NCI-H226 (cell line): ENCODE measurements around the gene IL20.

ENCODE experiments used
- DNase-seq: peaks from one replicate; pipeline ENCODE4 v3.0.0-alpha.2; 2015

Gene IL20

GRCh38 chr1:206905295-206906164, 40.1 kb downstream of the IL20 start:
- peak; percentile 95 for DNase-seq

- DNase-seq: no peak
These were observed 42.0 kb downstream of the IL20 start for GRCh38 chr1:206907304-206907991.

- no peak for DNase-seq
These were observed 42.6 kb downstream of the IL20 start for GRCh38 chr1:206908038-206908437.

GRCh38 chr1:206909161-206909882, 43.9 kb downstream of the IL20 start:
- peak; percentile 60 for DNase-seq

- peak; percentile 42 for DNase-seq
These were observed 44.5 kb downstream of the IL20 start for GRCh38 chr1:206909883-206910318.

GRCh38 chr1:206911064-206911663, 45.7 kb downstream of the IL20 start:
- peak; percentile 43 for DNase-seq

- DNase-seq: peak; percentile 39
These were observed 47.1 kb downstream of the IL20 start for GRCh38 chr1:206912445-206913095.

GRCh38 chr1:206913766-206914537, 48.5 kb downstream of the IL20 start:
- no peak for DNase-seq

GRCh38 chr1:206915030-206915735, 49.8 kb downstream of the IL20 start:
- DNase-seq: no peak

- no peak for DNase-seq
These were observed 50.7 kb downstream of the IL20 start for GRCh38 chr1:206916000-206916709.

GRCh38 chr1:206918076-206918475, 52.7 kb downstream of the IL20 start:
- DNase-seq: no peak
